CD14-positive monocyte (primary cell): ENCODE results near the gene PFDN2. TPM values are rescaled to one million over a fixed set of nuclear protein-coding genes. Genes with fewer than 3 reads are reported as not detected.
A peak's percentile ranks its signal among the peaks of the same experiment; 100 is the strongest.

Experiments
- DNase-seq, 3 donors: peaks; one replicate each; pipeline ENCODE4 v3.0.0-alpha.2; 2011 to 2022
- H2AFZ ChIP-seq: 2 replicates; pipeline ENCODE4 v1.6.0; 2012; ENCODE audit warnings: mild to moderate bottlenecking, low read depth, low read length, inconsistent platforms; ENCODE audit not compliant: insufficient read depth, poor library complexity, severe bottlenecking
- H3K27ac ChIP-seq, 2 donors: 1 replicate in 1 of 2; 2 replicates in 1 of 2; pipeline ENCODE4 v1.5.1; 2012 to 2013; ENCODE audit warnings: low read length in 2 of 2, control low read depth in 1 of 2, inconsistent platforms in 1 of 2, low read depth in 1 of 2, mild to moderate bottlenecking in 1 of 2
- H3K27me3 ChIP-seq, 2 donors: one replicate each; pipeline versions ENCODE4 v1.6.0 to v1.6.1; 2011 to 2013; ENCODE audit warnings: low read length in 2 of 2; ENCODE audit not compliant: control insufficient read depth in 2 of 2, insufficient read depth in 2 of 2
- H3K36me3 ChIP-seq, 2 donors: replicated peaks in 1 of 2; 1 replicate in 1 of 2; 2 replicates in 1 of 2; pipeline versions ENCODE4 v1.5.1 to v1.6.1; 2012 to 2013; ENCODE audit warnings: low read length in 2 of 2, control low read depth in 1 of 2, inconsistent platforms in 1 of 2, mild to moderate bottlenecking in 1 of 2; ENCODE audit not compliant: insufficient read depth in 2 of 2, control insufficient read depth in 1 of 2
- H3K4me1 ChIP-seq, 2 donors: 1 replicate in 1 of 2; 2 replicates in 1 of 2; pipeline versions ENCODE4 v1.5.1 to v1.6.1; 2012 to 2013; ENCODE audit warnings: low read length in 2 of 2, control low read depth in 1 of 2, inconsistent platforms in 1 of 2, mild to moderate bottlenecking in 1 of 2, moderate library complexity in 1 of 2; ENCODE audit not compliant: insufficient read depth in 2 of 2, control insufficient read depth in 1 of 2
- H3K4me2 ChIP-seq: replicated peaks from 2 replicates; pipeline ENCODE3; 2012; ENCODE audit warnings: low read length, moderate library complexity, mild to moderate bottlenecking; ENCODE audit not compliant: poor library complexity, severe bottlenecking; ENCODE audit errors: extremely low read depth
- H3K4me3 ChIP-seq, 3 experiments: fragments of 200-600 bp in 1 of 3; sonication (generic) in 1 of 3; replicated peaks in 1 of 3; 1 replicate in 2 of 3; 2 replicates in 1 of 3; pipeline ENCODE4 v1.5.1; 2011 to 2013; ENCODE audit warnings: low read length in 3 of 3, mild to moderate bottlenecking in 3 of 3, control low read depth in 2 of 3, low read depth in 2 of 3, inconsistent platforms in 1 of 3, moderate library complexity in 1 of 3
- H3K79me2 ChIP-seq: 2 replicates; pipeline ENCODE4 v1.6.0; 2012; ENCODE audit warnings: mild to moderate bottlenecking, control low read depth, inconsistent platforms, low read length, moderate library complexity; ENCODE audit not compliant: insufficient read depth
- H3K9ac ChIP-seq: 2 replicates; pipeline ENCODE4 v1.6.0; 2017; ENCODE audit warnings: low read length, mild to moderate bottlenecking; ENCODE audit not compliant: insufficient read depth, poor library complexity, severe bottlenecking
- H3K9me3 ChIP-seq, 2 donors: replicated peaks in 1 of 2; 1 replicate in 1 of 2; 2 replicates in 1 of 2; pipeline versions ENCODE4 v1.5.1 to v1.6.1; 2012 to 2013; ENCODE audit warnings: low read length in 2 of 2, control low read depth in 1 of 2; ENCODE audit not compliant: control insufficient read depth in 1 of 2, insufficient read depth in 1 of 2
- H4K20me1 ChIP-seq: 2 replicates; pipeline ENCODE4 v1.6.0; 2012; ENCODE audit warnings: mild to moderate bottlenecking, low read length, control low read depth, moderate library complexity; ENCODE audit not compliant: insufficient read depth
- H3K27ac Mint-ChIP-seq, 7 donors: one replicate each; pipeline ENCODE4 v1.8.0; 2020; ENCODE audit warnings: mild to moderate bottlenecking in 7 of 7, mixed read lengths in 7 of 7, moderate library complexity in 6 of 7, inconsistent platforms in 2 of 7
- H3K27me3 Mint-ChIP-seq, 3 donors: one replicate each; pipeline ENCODE4 v1.8.0; 2021 to 2022; ENCODE audit warnings: low read depth in 3 of 3, mild to moderate bottlenecking in 3 of 3, mixed read lengths in 3 of 3, moderate library complexity in 3 of 3, inconsistent platforms in 1 of 3
- H3K36me3 Mint-ChIP-seq, 2 donors: one replicate each; pipeline ENCODE4 v1.8.0; 2020; ENCODE audit warnings: mixed read lengths in 2 of 2, inconsistent platforms in 1 of 2, mild to moderate bottlenecking in 1 of 2
- H3K4me1 Mint-ChIP-seq: one replicate; pipeline ENCODE4 v1.8.0; 2020; ENCODE audit warnings: mild to moderate bottlenecking, mixed read lengths
- H3K4me3 Mint-ChIP-seq, 2 donors: one replicate each; pipeline ENCODE4 v1.8.0; 2020; ENCODE audit warnings: mild to moderate bottlenecking in 2 of 2, mixed read lengths in 2 of 2, moderate library complexity in 1 of 2
- H3K9me3 Mint-ChIP-seq, 7 donors: one replicate each; pipeline ENCODE4 v1.8.0; 2020 to 2022; ENCODE audit warnings: mixed read lengths in 7 of 7, mild to moderate bottlenecking in 6 of 7, moderate library complexity in 6 of 7, inconsistent platforms in 2 of 7
- WGBS: methylation state at CpG from one replicate; pipeline ENCODE4 v1.1.5; 2013; ENCODE audit warnings: missing lambda C conversion rate; ENCODE audit not compliant: insufficient coverage; 5-methylcytosine and 5-hydroxymethylcytosine counted together
- intact Hi-C, 2 donors: fragments of 100-400 bp; cut with micrococcal nuclease; formaldehyde crosslinking; loops; one replicate each; pipeline versions ENCODE4 v1.15.0 to v1.15.1; 2023
- polyA plus RNA-seq, 3 donors: library from polyadenylated mRNA; depleted of rRNA in 1 of 3; unstranded in 2 of 3; stranded (reverse) in 1 of 3; fragments of 300-500 nt in 2 of 3; fragments of >200 nt in 1 of 3; fragmentation: Illumina TruSeq in 2 of 3; gene quantifications; 1 replicate in 2 of 3; 2 replicates in 1 of 3; pipeline ENCODE4 v1.2.3, GENCODE V29; 2012 to 2021
- small RNA-seq: library from RNA; depleted of rRNA; stranded (forward); fragments of <200 nt; gene quantifications from one replicate; pipeline ENCODE3, GENCODE V24; 2012; ENCODE audit warnings: low read depth; ENCODE audit not compliant: insufficient read length
- TF ChIP-seq, protein P1 (sequence below): fragments of 200-600 bp; IDR thresholded peaks from one replicate; pipeline ENCODE4 v1.8.0; 2022; ENCODE audit warnings: antibody characterized with exemption, mild to moderate bottlenecking

The PFDN2 gene
- polyA plus RNA-seq, 3 donors = 59.1 to 80.7 (median 65.6) TPM

DNA sequence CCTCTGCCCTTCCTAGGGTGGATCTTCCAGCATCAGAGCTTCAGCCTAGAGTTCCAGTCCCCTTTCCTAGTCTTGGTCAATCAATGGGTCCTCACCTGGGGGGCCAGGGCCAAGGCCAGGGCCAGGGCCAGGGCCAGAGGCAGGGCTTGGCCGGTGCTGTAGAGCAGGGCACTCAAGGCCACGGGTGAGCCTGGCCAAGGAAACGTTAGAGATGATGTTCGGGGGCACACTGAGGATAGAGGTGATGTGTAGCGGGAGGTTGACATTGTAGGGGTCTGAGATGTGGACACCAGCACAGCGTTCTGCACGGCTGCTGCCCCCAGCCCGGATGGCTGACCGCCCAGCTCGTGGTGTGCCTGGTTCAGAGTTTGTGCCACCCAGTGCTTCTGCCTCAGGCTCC, 66.6 kb downstream of the PFDN2 start:
- Mint-ChIP-seq H3K4me3 (no peak overlapping the region), H3K27ac (peak overlapping the region in 4 of 7 donors; percentile 30 to 63 (median 62)), H3K4me1 (peaks cover 55% of the 10 kb centered on the region), H3K27me3 (no peaks in the 10 kb centered on the region), H3K9me3 (no peaks in the 10 kb centered on the region), H3K36me3 (peaks cover 80 to 92% of the 10 kb centered on the region in 2 donors)
- WGBS = 99% methylated on average over 9 of the region's 10 CpGs
- H3K4me1 ChIP-seq = peaks cover 37 to 54% of the 10 kb centered on the region in 2 donors
- H3K4me2 ChIP-seq = no peak overlapping the region
- intact Hi-C loops = loop anchor here in 1 of 2 donors (10.0 kb wide), 1 partner anchor 56 kb away; no protein-coding TSS in a partner anchor
- no peak overlapping the region for H3K4me3 ChIP-seq
- peak overlapping the region; percentile 13 to 50 for H3K27ac ChIP-seq
- H3K36me3 ChIP-seq = peaks cover 81 to 89% of the 10 kb centered on the region in 2 donors
- H4K20me1 ChIP-seq = peaks cover 70% of the 10 kb centered on the region
- peaks cover 67% of the 10 kb centered on the region for H3K79me2 ChIP-seq
- no peak overlapping the region for H2AFZ ChIP-seq
- no peaks in the 10 kb centered on the region for H3K27me3 ChIP-seq
- H3K9ac ChIP-seq = no peak overlapping the region
- TF ChIP-seq, protein P1, sequence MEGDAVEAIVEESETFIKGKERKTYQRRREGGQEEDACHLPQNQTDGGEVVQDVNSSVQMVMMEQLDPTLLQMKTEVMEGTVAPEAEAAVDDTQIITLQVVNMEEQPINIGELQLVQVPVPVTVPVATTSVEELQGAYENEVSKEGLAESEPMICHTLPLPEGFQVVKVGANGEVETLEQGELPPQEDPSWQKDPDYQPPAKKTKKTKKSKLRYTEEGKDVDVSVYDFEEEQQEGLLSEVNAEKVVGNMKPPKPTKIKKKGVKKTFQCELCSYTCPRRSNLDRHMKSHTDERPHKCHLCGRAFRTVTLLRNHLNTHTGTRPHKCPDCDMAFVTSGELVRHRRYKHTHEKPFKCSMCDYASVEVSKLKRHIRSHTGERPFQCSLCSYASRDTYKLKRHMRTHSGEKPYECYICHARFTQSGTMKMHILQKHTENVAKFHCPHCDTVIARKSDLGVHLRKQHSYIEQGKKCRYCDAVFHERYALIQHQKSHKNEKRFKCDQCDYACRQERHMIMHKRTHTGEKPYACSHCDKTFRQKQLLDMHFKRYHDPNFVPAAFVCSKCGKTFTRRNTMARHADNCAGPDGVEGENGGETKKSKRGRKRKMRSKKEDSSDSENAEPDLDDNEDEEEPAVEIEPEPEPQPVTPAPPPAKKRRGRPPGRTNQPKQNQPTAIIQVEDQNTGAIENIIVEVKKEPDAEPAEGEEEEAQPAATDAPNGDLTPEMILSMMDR = no peak
- DNase-seq = no peak
- no peaks in the 10 kb centered on the region for H3K9me3 ChIP-seq

Small RNA genes lying within 50 kb of the gene (small RNA-seq; reads per million reads assigned to genes)
- gene RF01225 = not detected

Other genes with a start within 250 kb of the PFDN2 start
- gene ITLN1, start 232.9 kb downstream of the PFDN2 start, polyA plus RNA-seq = 1 to 10 TPM; 1.2 to 1.6 (median 1.3) TPM
- not detected for gene ITLN2, start 163.2 kb downstream of the PFDN2 start, polyA plus RNA-seq
- gene F11R, start 96.9 kb downstream of the PFDN2 start, polyA plus RNA-seq = 10 to 100 TPM; 28.8 to 58.0 (median 35.9) TPM
- gene TSTD1, start 79.1 kb downstream of the PFDN2 start, polyA plus RNA-seq = 10 to 100 TPM in 2 of 3 donors, 1 to 10 TPM in 1; 9.9 to 20.3 (median 11.8) TPM
- gene USF1, start 72.1 kb downstream of the PFDN2 start, polyA plus RNA-seq = 100 to 1,000 TPM in 1 of 3 donors, 10 to 100 TPM in 1, 1 to 10 TPM in 1; 6.3 to 335 (median 25.5) TPM
- 100 to 1,000 TPM; 101 to 140 (median 129) TPM for gene ARHGAP30, start 48.1 kb downstream of the PFDN2 start, polyA plus RNA-seq
- under 1 TPM in 2 of 3 donors, not detected in 1; 0.07 TPM for gene NECTIN4, start 28.5 kb downstream of the PFDN2 start, polyA plus RNA-seq
- under 1 TPM in 1 of 3 donors, not detected in 2; 0.08 TPM for gene KLHDC9, start 19.7 kb downstream of the PFDN2 start, polyA plus RNA-seq
- 10 to 100 TPM; 28.4 to 84.7 (median 35.7) TPM for gene NIT1, start 68 bp upstream of the PFDN2 start, polyA plus RNA-seq
- 10 to 100 TPM; 40.9 to 56.3 (median 42.2) TPM for gene DEDD, start 14.6 kb upstream of the PFDN2 start, polyA plus RNA-seq
- gene UFC1, start 35.9 kb upstream of the PFDN2 start, polyA plus RNA-seq = 100 to 1,000 TPM; 100 to 120 (median 108) TPM
- 10 to 100 TPM; 11.0 to 42.8 (median 11.3) TPM for gene USP21, start 41.5 kb upstream of the PFDN2 start, polyA plus RNA-seq
- gene PPOX, start 48.4 kb upstream of the PFDN2 start, polyA plus RNA-seq = 10 to 100 TPM; 10.5 to 42.6 (median 10.8) TPM
- gene B4GALT3, start 59.5 kb upstream of the PFDN2 start, polyA plus RNA-seq = 10 to 100 TPM; 16.8 to 50.3 (median 21.0) TPM
- gene ADAMTS4, start 81.0 kb upstream of the PFDN2 start, polyA plus RNA-seq = under 1 TPM in 2 of 3 donors, not detected in 1; 0.01 to 0.04 TPM
- 100 to 1,000 TPM in 2 of 3 donors, 10 to 100 TPM in 1; 87.5 to 119 (median 101) TPM for gene NDUFS2, start 84.3 kb upstream of the PFDN2 start, polyA plus RNA-seq
- 1,000 to 10,000 TPM; 2,686 to 4,191 (median 2,715) TPM for gene FCER1G, start 97.3 kb upstream of the PFDN2 start, polyA plus RNA-seq
- gene APOA2, start 105.6 kb upstream of the PFDN2 start, polyA plus RNA-seq = not detected
- gene TOMM40L, start 108.0 kb upstream of the PFDN2 start, polyA plus RNA-seq = 10 to 100 TPM in 1 of 3 donors, 1 to 10 TPM in 2; 3.8 to 31.5 (median 5.2) TPM
- gene NR1I3, start 120.2 kb upstream of the PFDN2 start, polyA plus RNA-seq = not detected
- not detected for gene PCP4L1, start 140.7 kb upstream of the PFDN2 start, polyA plus RNA-seq
- gene MPZ, start 191.9 kb upstream of the PFDN2 start, polyA plus RNA-seq = 1 to 10 TPM in 1 of 3 donors, under 1 TPM in 1, not detected in 1; 0.16 to 9.4 TPM
- 100 to 1,000 TPM; 208 to 350 (median 323) TPM for gene SDHC, start 196.3 kb upstream of the PFDN2 start, polyA plus RNA-seq
- not detected for gene CFAP126, start 249.8 kb upstream of the PFDN2 start, polyA plus RNA-seq